T-helper 2 cell treated with Interferon-gamma antibody and Interleukin-4, amounts not matched to agents 5 μg/mL and 100 μg/mL, for 36 hours (primary cell): ENCODE data around the gene GPC3.

Source experiments
- DNase-seq: peaks from one replicate; pipeline ENCODE4 v3.0.0; 2021; ENCODE audit warnings: low spot score
- H3K27ac Mint-ChIP-seq: one replicate; pipeline ENCODE4 v1.8.0; 2021; ENCODE audit warnings: mild to moderate bottlenecking, mixed read lengths
- H3K27me3 Mint-ChIP-seq: one replicate; pipeline ENCODE4 v1.8.0; 2021; ENCODE audit warnings: low read depth, mixed read lengths
- H3K36me3 Mint-ChIP-seq: one replicate; pipeline ENCODE4 v1.8.0; 2021; ENCODE audit warnings: low read depth, mixed read lengths
- H3K4me1 Mint-ChIP-seq: one replicate; pipeline ENCODE4 v1.8.0; 2021; ENCODE audit warnings: low read depth, mixed read lengths
- H3K4me3 Mint-ChIP-seq: one replicate; pipeline ENCODE4 v1.8.0; 2022; ENCODE audit warnings: mild to moderate bottlenecking, moderate library complexity, mixed read lengths
- H3K9me3 Mint-ChIP-seq: one replicate; pipeline ENCODE4 v1.8.0; 2021; ENCODE audit warnings: mixed read lengths

GPC3 gene

DNA sequence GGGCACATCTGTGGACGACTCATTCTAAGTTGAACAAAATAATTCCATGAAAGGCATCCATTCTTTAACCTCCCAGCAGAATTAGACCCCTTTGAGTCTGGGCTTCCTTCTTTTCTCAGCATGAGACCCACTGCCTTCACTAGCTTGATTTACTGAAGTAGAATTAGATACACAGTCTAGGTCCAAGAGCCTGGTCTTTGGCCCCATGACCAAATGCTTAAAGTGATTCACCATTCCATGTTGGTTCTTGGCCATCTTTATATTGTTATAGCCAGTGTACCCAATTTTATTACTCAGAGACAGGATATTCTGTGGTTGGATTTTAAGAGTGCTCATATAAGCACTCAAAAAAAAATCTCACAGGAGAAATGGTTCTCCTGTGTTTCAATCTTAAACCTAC is 414.8 kb downstream of the GPC3 start:
- no peak overlapping the region for H3K27ac Mint-ChIP-seq
- no peaks in the 10 kb centered on the region for H3K36me3 Mint-ChIP-seq
- H3K27me3 Mint-ChIP-seq: no peaks in the 10 kb centered on the region
- no peaks in the 10 kb centered on the region for H3K9me3 Mint-ChIP-seq
- no peak overlapping the region for H3K4me3 Mint-ChIP-seq
- DNase-seq: no peak
- H3K4me1 Mint-ChIP-seq: no peaks in the 10 kb centered on the region

DNA sequence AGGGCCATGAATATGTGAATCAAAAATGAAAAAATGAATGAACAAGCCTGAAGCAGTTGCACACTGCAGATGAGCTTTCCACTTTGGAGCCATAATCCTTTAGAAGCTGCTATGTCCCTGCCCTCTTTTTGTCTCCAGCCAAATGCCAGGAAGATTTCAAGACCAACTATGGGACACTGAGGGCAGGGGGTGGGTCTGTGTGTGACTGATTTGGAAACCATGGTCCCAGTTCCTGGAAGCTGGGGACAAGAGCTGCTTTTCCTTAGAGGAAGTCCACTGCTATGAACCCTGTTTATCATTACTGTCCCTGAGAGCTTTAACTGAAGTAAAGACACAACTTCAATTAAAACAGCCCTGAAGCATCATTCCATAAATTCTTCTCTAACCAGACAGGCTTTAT is 416.2 kb downstream of the GPC3 start:
- H3K27ac Mint-ChIP-seq: no peak overlapping the region
- H3K36me3 Mint-ChIP-seq: no peaks in the 10 kb centered on the region
- no peaks in the 10 kb centered on the region for H3K4me1 Mint-ChIP-seq
- H3K9me3 Mint-ChIP-seq: no peaks in the 10 kb centered on the region
- H3K4me3 Mint-ChIP-seq: no peak overlapping the region
- no peak for DNase-seq
- no peaks in the 10 kb centered on the region for H3K27me3 Mint-ChIP-seq

DNA sequence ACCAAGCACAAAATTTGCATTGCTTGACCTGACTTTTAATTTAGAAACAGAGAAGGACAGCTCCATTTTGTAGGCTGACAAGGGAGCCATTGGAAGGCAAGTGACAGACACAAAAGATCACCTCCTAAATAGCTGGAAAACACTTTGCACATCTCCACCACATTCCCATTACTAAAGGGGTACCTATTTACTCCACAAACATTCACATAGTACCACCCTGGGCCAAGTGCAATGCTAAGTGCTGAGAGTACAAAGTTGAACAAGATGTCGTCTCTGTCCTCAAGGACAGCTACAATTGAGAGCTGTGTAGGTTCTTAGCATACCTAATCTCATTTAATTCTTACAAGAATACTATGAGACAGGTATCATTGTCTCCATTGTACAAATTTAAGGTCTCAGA is 417.3 kb downstream of the GPC3 start:
- no peak for DNase-seq
- Mint-ChIP-seq H3K27ac (no peak overlapping the region), H3K4me3 (no peak overlapping the region), H3K27me3 (no peaks in the 10 kb centered on the region), H3K36me3 (no peaks in the 10 kb centered on the region), H3K4me1 (no peaks in the 10 kb centered on the region), H3K9me3 (no peaks in the 10 kb centered on the region)

DNA sequence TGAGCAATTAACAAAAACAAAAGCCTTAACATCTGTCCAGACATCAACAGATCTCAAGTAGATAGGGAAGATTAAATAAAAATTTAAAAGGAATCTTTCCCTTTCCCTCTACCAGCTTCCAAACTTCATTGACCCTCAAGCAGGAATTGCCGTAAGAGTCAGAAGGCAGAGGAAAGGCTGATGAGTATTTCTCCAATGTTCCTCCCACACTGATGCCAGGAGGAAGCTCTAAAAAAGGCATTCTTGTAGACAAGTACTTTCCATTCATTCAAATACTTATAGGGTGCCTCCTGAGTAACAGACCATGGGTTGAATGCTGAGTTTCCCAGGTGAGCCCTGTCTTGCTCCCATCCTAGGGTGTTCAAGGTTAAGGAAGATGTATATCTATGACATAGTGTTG is 418.5 kb downstream of the GPC3 start:
- Mint-ChIP-seq H3K27ac (no peak overlapping the region), H3K36me3 (no peaks in the 10 kb centered on the region), H3K4me3 (no peak overlapping the region), H3K27me3 (no peaks in the 10 kb centered on the region), H3K4me1 (no peaks in the 10 kb centered on the region), H3K9me3 (no peaks in the 10 kb centered on the region)
- no peak for DNase-seq

DNA sequence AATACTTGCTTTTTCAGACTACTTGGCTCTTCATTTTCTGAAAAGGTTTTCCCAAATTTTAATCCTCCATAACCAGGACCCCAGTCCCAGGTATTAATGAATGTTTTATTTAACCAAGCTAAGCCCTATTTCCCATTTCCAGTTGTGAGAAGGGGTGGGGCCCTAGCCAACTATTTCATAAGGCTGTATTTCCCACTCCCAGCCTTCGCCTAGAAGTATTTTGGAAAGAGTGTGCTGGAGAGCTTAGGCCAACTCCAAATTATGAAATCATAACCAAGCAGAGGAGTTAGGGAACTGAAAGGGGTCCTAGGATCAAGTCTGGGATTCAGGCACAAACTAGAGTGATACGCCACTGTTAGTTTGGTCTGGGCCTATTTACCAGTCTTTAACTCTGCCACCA is 421.7 kb downstream of the GPC3 start:
- no peaks in the 10 kb centered on the region for H3K9me3 Mint-ChIP-seq
- no peak overlapping the region for H3K27ac Mint-ChIP-seq
- no peaks in the 10 kb centered on the region for H3K27me3 Mint-ChIP-seq
- no peak overlapping the region for H3K4me3 Mint-ChIP-seq
- no peaks in the 10 kb centered on the region for H3K36me3 Mint-ChIP-seq
- H3K4me1 Mint-ChIP-seq: no peaks in the 10 kb centered on the region
- DNase-seq: no peak

DNA sequence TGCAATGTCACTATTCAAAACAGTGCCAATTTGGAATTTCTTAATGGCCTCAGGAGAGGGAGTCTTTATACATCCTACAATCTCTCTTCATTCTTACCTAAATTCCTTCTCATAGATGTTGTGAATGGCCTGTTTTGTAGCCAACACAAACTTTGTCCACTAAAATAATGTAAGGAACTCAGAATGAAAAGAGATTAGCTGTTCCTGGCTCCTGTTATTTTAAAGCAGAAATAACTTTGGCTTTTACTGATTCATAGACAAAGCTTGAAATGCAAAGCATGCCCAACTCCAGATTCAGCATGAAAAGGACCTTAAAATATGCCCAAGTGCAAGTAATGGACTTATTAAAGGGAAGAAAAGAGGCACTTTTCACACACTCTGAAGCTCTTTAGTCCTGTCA is 424.1 kb downstream of the GPC3 start:
- no peak overlapping the region for H3K4me3 Mint-ChIP-seq
- H3K4me1 Mint-ChIP-seq: no peaks in the 10 kb centered on the region

DNA sequence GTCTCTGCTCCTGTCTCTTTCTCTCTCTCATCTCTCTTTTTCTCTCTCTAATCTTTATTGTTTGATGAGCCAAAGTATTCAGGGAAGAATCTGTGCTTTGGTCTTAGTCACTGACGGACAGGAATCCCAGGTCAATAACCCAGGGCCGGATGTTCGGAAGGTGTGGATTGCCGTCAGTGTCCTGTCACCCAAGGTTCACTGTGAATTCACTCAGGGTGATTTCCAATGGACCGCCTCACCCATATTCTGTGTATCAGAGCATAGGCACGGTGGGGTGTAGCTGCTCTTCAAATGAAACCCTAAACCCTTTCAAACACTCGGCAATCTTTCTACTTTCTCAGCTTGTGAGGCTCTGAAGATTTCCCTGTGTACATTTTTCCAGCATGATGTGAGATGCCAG is 425.5 kb downstream of the GPC3 start:
- Mint-ChIP-seq H3K36me3 (no peaks in the 10 kb centered on the region), H3K4me3 (no peak overlapping the region), H3K27ac (no peak overlapping the region), H3K27me3 (no peaks in the 10 kb centered on the region), H3K9me3 (peaks cover 3% of the 10 kb centered on the region), H3K4me1 (no peaks in the 10 kb centered on the region)
- no peak for DNase-seq

More for the DNA sequence above, 424.1 kb downstream of the GPC3 start:
- Mint-ChIP-seq H3K9me3 (no peaks in the 10 kb centered on the region), H3K27me3 (no peaks in the 10 kb centered on the region), H3K27ac (no peak overlapping the region), H3K36me3 (no peaks in the 10 kb centered on the region)
- DNase-seq: no peak

DNA sequence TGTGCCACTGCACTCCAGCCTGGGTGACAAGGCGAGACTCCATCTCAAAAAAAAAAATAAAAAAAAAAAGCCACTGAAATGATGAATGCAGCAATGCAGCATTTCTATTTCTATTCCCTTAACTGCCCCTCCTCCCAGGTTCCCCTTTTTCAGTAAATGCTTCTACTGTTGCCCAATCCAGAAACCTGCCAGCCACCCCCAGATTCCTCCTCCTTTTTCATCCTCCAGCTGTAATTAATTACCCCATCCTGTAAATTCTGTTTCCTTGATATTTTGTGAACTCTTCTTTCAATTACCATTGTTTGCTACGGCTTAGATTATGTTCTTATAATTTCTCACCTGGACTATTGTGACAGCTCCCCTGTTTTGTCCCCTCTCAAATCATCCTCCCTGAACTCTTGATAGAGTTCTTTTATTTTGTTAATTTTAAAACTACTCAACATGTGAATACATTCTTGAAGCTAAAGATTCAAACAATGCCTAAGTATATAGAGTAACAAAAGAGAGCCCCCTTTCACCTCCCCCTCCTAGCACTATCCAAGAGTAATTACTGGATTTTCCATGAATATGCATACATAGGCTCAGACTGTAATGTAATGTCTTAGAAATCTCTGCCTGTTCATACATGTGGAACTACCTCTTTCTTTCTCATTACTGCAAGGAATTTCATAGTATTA is 429.5 kb downstream of the GPC3 start:
- DNase-seq: no peak
- Mint-ChIP-seq H3K36me3 (no peaks in the 10 kb centered on the region), H3K27me3 (no peaks in the 10 kb centered on the region), H3K9me3 (peaks cover 3% of the 10 kb centered on the region), H3K4me3 (no peak overlapping the region), H3K4me1 (no peaks in the 10 kb centered on the region), H3K27ac (no peak overlapping the region)

DNA sequence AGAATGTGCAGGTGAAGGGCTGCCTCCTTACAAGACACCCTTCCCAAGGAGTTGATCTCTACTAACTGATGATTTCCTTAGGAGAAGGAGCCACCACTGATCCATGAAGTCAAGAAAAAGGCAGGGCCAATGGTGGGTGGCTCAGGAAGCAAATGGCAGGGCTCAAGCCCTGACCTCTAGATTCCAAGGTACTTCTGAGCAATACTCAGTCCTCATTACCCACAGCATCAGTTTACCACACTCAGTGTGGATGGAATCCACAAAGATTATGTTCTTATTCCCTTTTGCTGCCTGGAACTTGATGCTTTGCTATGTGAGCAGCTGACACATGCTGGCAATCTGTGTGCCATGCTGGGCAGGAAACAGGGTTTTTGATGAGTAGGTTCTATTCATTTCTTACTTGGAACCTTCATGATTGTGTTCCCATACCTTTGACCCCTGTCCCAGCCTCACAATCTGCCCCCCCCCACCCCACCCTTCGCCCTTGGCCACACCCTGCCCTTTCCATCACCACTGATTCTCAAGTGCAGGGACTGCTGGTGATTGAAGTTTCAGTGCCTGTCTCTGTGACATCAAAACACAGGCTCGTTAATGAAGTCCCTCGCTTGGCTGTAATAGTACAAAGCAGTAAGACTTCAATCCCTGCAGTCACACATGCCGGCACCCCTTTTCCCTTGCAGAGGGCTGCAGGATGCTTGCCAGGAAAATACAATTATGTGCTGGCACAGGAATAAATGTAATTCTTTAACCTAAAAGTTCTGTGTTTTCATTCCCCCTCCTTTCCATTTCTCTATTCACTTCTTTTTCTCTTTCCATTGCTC is 434.5 kb downstream of the GPC3 start:
- no peak overlapping the region for H3K27ac Mint-ChIP-seq
- H3K27me3 Mint-ChIP-seq: no peaks in the 10 kb centered on the region
- no peaks in the 10 kb centered on the region for H3K4me1 Mint-ChIP-seq
- peaks cover 3% of the 10 kb centered on the region for H3K9me3 Mint-ChIP-seq
- DNase-seq: no peak
- H3K36me3 Mint-ChIP-seq: no peaks in the 10 kb centered on the region
- no peak overlapping the region for H3K4me3 Mint-ChIP-seq

DNA sequence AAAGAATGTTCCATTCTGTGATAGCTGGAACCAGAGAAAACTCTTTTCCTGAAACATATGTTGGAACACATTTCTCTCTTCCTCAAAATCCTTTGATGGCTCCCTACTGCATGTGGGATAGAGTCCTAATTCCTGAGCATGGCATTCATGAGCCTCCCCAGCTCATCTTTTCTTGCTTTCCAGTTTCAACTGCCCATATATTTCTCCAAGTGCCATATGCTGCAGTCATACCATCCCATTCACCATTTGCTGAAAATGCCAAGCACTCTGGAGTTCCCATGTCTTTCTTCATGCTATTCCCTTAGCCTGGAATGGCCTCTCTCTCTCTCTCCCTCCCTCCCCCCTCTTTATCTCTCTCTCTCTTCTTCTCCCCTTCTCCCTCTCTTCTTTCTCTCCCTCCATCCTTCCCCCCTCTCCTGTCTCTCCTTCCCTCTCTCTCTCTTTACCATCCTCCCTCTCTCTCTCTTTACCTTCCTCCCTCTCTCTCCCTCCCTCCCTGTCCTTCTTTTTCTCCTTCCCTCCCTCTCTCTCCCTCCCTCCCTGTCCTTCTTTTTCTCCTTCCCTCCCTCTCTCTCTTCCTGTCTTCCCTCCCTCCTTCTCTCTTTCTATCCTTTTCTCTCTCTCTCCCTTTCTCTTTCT is 436.0 kb downstream of the GPC3 start:
- DNase-seq: no peak
- Mint-ChIP-seq H3K27ac (no peak overlapping the region), H3K4me1 (no peaks in the 10 kb centered on the region), H3K4me3 (no peak overlapping the region), H3K36me3 (no peaks in the 10 kb centered on the region), H3K9me3 (no peaks in the 10 kb centered on the region), H3K27me3 (no peaks in the 10 kb centered on the region)

DNA sequence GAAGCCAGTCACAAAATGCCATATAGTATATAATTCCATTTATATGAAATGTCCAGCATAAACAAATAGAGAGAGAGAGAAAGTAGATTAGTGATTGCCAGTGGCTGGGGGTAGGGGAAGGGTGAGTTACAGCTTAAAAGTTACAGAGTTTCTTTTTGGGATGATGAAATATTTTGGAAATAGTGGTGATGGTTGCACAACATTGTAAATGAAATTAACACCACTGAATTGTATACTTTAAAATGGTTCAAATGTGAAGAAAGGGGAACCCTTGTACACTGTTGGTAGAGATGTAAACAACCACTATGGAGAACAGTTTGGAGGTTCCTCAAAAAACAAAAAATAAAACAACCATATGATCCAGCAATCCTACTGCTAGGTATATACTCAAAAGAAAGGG is 439.0 kb downstream of the GPC3 start:
- Mint-ChIP-seq H3K27me3 (no peaks in the 10 kb centered on the region), H3K27ac (no peak overlapping the region), H3K36me3 (no peaks in the 10 kb centered on the region), H3K4me3 (no peak overlapping the region), H3K4me1 (no peaks in the 10 kb centered on the region), H3K9me3 (no peaks in the 10 kb centered on the region)
- DNase-seq: no peak

DNA sequence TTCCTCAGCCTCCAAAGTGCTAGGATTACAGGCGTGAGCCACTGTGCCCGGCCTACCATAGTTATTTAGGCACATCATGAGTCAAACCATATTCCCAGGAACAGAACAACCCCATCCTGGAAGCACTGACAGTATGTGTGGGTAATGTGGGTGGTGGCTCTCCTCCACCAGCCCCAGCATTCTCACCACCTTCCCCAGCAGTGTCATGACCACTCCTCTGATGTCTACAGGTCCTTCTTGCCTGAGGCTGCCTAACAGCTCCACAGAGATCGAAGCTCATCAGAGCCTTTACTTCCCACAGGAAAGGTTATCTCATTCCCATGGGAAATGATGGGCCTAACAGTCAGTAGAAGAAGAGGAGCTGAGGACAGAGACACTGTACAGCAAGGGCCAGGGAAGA is 440.6 kb downstream of the GPC3 start:
- no peaks in the 10 kb centered on the region for H3K36me3 Mint-ChIP-seq
- DNase-seq: no peak
- no peak overlapping the region for H3K27ac Mint-ChIP-seq
- no peaks in the 10 kb centered on the region for H3K27me3 Mint-ChIP-seq
- H3K4me1 Mint-ChIP-seq: no peaks in the 10 kb centered on the region
- H3K4me3 Mint-ChIP-seq: no peak overlapping the region
- no peaks in the 10 kb centered on the region for H3K9me3 Mint-ChIP-seq

DNA sequence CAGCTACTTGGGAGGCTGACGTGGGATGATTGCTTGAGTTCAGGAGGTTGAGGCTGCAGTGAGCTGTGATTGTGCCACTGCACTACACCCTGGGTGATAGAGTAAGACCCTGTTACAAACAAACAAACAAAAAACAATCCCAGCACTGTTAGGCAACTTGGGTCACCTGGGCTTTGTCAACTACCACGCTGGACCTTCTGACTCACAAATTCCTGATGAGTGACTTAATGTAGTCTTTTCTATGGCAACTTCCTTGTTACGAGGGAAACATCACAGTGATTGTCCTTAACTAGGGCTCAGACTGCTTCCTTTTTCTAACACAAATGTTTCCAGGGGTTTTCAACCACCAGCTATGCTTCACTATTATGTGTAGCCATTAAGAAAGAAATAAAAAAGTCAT is 441.3 kb downstream of the GPC3 start:
- no peak overlapping the region for H3K27ac Mint-ChIP-seq
- H3K9me3 Mint-ChIP-seq: no peaks in the 10 kb centered on the region
- no peaks in the 10 kb centered on the region for H3K36me3 Mint-ChIP-seq
- H3K27me3 Mint-ChIP-seq: no peaks in the 10 kb centered on the region
- H3K4me3 Mint-ChIP-seq: no peak overlapping the region
- no peaks in the 10 kb centered on the region for H3K4me1 Mint-ChIP-seq
- DNase-seq: no peak

DNA sequence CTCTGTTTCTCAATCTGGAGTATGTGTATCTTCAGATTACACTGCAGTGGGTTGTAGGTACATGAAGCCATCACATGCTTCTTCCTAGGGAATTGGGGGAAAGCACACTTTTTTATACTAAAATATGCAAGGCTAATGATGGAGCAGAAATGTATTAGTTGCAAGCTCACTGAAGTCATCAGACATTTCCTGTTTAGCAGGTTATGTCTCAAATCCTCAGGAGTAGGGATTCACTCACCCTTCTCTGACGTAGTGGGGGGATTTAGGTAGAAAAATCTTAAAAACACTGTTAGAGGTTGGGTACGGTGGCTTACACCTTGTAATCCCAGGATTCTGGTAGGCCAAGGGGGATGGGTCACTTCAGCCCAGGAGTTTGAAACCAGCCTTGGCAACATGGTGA is 441.7 kb downstream of the GPC3 start:
- Mint-ChIP-seq H3K4me3 (no peak overlapping the region), H3K27ac (no peak overlapping the region), H3K9me3 (no peaks in the 10 kb centered on the region), H3K4me1 (no peaks in the 10 kb centered on the region), H3K36me3 (no peaks in the 10 kb centered on the region), H3K27me3 (no peaks in the 10 kb centered on the region)
- DNase-seq: no peak
